ENCODE results near the gene CD244.
"Not testable (repeated sequence)": the region's sequence is repeated elsewhere in the genome, so short reads cannot be mapped to it uniquely, and the experiment has no call there.

The CD244 gene

DNA sequence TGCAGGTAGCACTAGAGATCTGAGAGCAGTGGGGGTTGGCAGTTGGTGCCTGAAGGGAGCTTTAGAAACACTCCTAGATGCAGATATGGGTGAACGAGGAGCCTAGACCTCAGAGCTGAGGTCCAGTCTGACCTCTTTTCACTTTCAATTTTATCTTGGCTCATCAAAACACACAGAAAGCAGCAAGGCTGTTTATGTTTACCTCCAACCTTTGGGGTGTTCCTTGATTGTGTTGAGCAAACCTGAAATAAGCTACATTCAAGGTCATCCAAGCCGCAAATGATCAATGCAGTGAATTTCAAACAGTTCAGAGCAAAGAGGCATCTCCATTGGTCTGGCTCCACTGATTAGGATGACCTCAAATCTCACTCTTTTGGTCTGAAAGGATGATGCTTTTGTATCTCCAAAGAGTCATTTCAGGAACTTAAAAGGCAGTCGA lies 65.4 kb downstream of the CD244 start:
- DNase-seq (ENCODE audit: low spot score), result peak; percentile 47
- in situ Hi-C loops (cut with MboI; ENCODE audit: low pct_unique_long_range_greater_than_20kb, low sequenced_read_pairs, unreplicated experiment), result loop anchor here (5.0 kb wide), 1 partner anchor 35 kb away; no protein-coding TSS in a partner anchor
- TF ChIP-seq, protein P1, sequence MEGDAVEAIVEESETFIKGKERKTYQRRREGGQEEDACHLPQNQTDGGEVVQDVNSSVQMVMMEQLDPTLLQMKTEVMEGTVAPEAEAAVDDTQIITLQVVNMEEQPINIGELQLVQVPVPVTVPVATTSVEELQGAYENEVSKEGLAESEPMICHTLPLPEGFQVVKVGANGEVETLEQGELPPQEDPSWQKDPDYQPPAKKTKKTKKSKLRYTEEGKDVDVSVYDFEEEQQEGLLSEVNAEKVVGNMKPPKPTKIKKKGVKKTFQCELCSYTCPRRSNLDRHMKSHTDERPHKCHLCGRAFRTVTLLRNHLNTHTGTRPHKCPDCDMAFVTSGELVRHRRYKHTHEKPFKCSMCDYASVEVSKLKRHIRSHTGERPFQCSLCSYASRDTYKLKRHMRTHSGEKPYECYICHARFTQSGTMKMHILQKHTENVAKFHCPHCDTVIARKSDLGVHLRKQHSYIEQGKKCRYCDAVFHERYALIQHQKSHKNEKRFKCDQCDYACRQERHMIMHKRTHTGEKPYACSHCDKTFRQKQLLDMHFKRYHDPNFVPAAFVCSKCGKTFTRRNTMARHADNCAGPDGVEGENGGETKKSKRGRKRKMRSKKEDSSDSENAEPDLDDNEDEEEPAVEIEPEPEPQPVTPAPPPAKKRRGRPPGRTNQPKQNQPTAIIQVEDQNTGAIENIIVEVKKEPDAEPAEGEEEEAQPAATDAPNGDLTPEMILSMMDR (IDR thresholded peaks at IDR 0.05; ENCODE audit: extremely low read depth, insufficient read depth, missing control alignments), result no peak

DNA sequence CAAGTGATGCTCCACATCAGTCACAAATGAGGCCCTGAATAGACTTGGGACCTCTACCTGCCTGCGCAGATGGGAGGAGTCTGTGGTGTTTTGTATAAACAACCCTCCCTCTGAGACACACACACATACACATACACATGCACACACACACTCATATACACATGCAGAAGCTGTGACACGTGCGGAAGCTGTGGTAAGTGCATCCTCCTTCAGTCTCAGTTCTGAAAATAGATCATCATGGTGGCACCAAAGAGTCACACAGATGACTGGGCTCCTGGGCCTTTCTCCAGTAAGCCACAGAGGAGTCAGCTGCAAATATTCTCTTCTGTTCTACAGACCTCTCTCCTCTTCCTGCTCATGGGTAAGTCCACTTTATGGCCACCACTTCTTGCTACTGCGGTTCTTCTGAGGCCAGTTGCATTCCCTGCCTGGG lies 66.7 kb downstream of the CD244 start, which contains the start of gene LY9:
Gene LY9, plus strand, starts transcription at position 224 of the 433 bp plus-strand sequence. Its CDS starts 14 bp downstream, at position 238.
- in situ Hi-C loops (cut with MboI; ENCODE audit: low pct_unique_long_range_greater_than_20kb, low sequenced_read_pairs, unreplicated experiment), result loop anchor here (5.0 kb wide), 1 partner anchor 36 kb away; no protein-coding TSS in a partner anchor
- DNase-seq (ENCODE audit: low spot score), result peak; percentile 72
- TF ChIP-seq, protein P1 (IDR thresholded peaks at IDR 0.05; ENCODE audit: extremely low read depth, insufficient read depth, missing control alignments), result no peak

DNA sequence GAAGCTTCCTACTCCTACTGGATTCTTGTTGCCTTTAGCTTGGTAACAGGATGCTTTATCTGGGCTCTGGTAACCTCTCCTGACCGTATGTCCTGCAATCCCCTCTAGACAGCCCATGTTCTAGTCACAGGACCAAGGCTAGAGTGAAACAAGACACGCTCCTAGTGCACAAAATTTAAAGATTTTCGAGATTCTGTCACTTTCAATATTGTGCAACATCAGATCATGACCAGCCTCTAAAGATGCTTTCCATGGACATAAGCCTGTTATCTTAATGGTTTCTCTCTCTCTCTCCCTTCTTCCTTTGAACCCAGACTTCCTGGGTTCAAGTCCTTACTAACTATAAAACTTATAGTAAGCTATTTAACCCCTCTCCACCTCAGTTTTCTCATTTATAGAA lies 68.3 kb downstream of the CD244 start:
- in situ Hi-C loops (cut with MboI; ENCODE audit: low pct_unique_long_range_greater_than_20kb, low sequenced_read_pairs, unreplicated experiment), result no loop called here
- TF ChIP-seq, protein P1 (IDR thresholded peaks at IDR 0.05; ENCODE audit: extremely low read depth, insufficient read depth, missing control alignments), result no peak
- no peak for DNase-seq (ENCODE audit: low spot score)

DNA sequence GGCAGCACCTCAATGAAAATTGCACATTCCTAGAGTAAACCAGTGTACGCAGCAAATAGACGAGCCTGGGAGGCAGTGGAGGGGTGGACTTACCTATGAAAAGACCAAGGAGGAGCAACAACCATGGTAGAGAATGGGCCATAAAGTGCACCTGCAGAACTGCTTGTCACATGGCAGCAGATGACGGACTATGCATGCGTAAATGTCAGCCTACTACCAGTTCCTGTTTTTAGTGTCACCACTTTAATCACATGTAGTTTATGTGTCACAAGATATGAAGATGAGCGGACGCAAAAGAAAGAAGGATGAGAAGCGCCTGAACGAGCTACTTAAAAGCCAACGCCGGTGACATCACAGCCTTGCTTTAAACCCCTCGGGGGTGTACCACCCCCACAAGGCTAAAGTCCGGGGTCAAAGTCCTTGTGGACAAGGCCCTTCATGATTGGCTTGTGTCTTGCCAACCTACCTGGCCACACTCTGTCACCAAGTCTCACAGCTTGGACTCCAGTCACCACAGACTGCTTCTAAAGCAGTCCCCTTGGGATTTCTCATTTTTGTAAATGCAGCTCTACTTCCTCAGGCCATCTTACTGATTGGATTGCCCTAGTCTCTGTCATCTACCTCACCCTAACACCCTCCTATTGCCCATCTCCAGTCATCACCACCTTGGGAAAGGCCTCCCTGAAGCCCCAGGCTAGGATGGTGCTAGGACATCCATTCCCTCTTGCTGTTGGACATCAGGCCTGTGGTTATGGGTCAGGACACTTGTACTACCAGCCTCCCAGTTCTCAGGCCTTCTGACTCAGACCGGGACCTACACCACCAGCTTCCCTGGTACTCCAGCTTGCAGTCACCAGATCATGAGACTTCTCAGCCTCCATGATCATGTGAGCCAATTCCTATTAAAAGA lies 72.7 kb downstream of the CD244 start:
- TF ChIP-seq, protein P1 (IDR thresholded peaks at IDR 0.05; ENCODE audit: extremely low read depth, insufficient read depth, missing control alignments), result no peak
- in situ Hi-C loops (cut with MboI; ENCODE audit: low pct_unique_long_range_greater_than_20kb, low sequenced_read_pairs, unreplicated experiment), result no loop called here
- DNase-seq (ENCODE audit: low spot score), result peak; percentile 70

- in situ Hi-C loops (cut with MboI; ENCODE audit: low pct_unique_long_range_greater_than_20kb, low sequenced_read_pairs, unreplicated experiment), result no loop called here
- TF ChIP-seq, protein P1 (IDR thresholded peaks at IDR 0.05; ENCODE audit: extremely low read depth, insufficient read depth, missing control alignments), result no peak
- no peak for DNase-seq (ENCODE audit: low spot score)
Observed at GRCh38 chr1:160789051-160789701, 73.5 kb downstream of the CD244 start.

DNA sequence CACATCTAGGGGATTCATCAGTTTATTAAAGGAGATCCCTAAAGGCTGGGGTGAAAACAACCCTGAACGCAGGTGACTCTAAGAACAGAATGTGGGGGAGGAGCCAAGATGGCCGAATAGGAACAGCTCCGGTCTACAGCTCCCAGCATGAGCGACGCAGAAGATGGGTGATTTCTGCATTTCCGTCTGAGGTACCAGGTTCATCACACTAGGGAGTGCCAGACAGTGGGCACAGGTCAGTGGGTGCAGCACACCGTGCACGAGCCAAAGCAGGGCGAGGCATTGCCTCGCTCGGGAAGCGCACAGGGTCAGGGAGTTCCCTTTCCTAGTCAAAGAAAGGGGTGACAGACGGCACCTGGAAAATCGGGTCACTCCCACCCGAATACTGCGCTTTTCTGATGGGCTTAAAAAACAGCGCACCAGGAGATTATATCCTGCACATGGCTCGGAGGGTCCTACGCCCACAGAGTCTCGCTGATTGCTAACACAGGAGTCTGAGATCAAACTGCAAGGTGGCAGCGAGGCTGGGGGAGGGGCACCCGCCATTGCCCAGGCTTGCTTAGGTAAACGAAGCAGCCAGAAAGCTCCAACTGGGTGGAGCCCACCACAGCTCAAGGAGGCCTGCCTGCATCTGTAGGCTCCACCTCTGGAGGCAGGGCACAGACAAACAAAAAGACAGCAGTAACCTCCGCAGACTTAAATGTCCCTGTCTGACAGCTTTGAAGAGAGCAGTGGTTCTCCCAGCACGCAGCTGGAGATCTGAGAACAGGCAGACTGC lies 79.5 kb downstream of the CD244 start:
- in situ Hi-C loops (cut with MboI; ENCODE audit: low pct_unique_long_range_greater_than_20kb, low sequenced_read_pairs, unreplicated experiment); DNase-seq (ENCODE audit: low spot score): not testable (repeated sequence)
